IMR-90 (cell line): ENCODE measurements around the gene ELOVL1. TPM values are rescaled to one million over a fixed set of nuclear protein-coding genes. Genes with fewer than 3 reads are reported as not detected.

Source experiments
- ATAC-seq: fragments of 200-7000 bp; cut with Tn5 transposase; 2 replicates; pipeline ENCODE4 v1.9.1; 2020; ENCODE audit warnings: low read depth, mild to moderate bottlenecking, moderate library complexity
- BruUV-seq: library from RNA; stranded (reverse); fragments of 400-500 nt; replicated peaks from 2 replicates; lab custom pipeline; 2021; lab: Mats Ljungman, UMichigan
- CTCF ChIA-PET: fragments of 300-600 bp; formaldehyde crosslinking; extraction: SDS; loops from one replicate; lab custom pipeline; 2021; ENCODE audit warnings: antibody characterized with exemption; lab: Yijun Ruan, JAX
- POLR2A ChIA-PET: fragments of 300-600 bp; sonication (Branson Sonifier 250); formaldehyde crosslinking; loops from one replicate; lab custom pipeline; 2022; ENCODE audit warnings: antibody characterized with exemption; ENCODE audit not compliant: unreplicated experiment; lab: Charles Lee
- DNase-seq: peaks from one replicate; pipeline ENCODE4 v3.0.0; 2013
- H2AFZ ChIP-seq: replicated peaks from 2 replicates; pipeline ENCODE3; 2013; ENCODE audit warnings: low read length, mild to moderate bottlenecking; ENCODE audit not compliant: poor library complexity
- H2AK5ac ChIP-seq: 2 replicates; pipeline ENCODE4 v1.6.1; 2013; ENCODE audit warnings: low read depth, low read length, inconsistent platforms
- H2AK9ac ChIP-seq: replicated peaks from 2 replicates; pipeline ENCODE3; 2013; ENCODE audit warnings: mild to moderate bottlenecking, low read depth, low read length, moderate library complexity; ENCODE audit not compliant: poor library complexity
- H2BK120ac ChIP-seq: 2 replicates; pipeline ENCODE4 v1.6.1; 2013; ENCODE audit warnings: low read depth, low read length, inconsistent platforms
- H2BK15ac ChIP-seq: 3 replicates; pipeline ENCODE4 v1.6.1; 2013; ENCODE audit warnings: low read depth, low read length, inconsistent platforms
- H2BK20ac ChIP-seq: 2 replicates; pipeline ENCODE4 v1.6.1; 2013; ENCODE audit warnings: low read depth, mild to moderate bottlenecking, inconsistent platforms, low read length, moderate library complexity
- H2BK5ac ChIP-seq: 2 replicates; pipeline ENCODE4 v1.6.1; 2013; ENCODE audit warnings: mild to moderate bottlenecking, low read depth, low read length, inconsistent platforms; ENCODE audit not compliant: poor library complexity, severe bottlenecking
- H3K14ac ChIP-seq: replicated peaks from 2 replicates; pipeline ENCODE4 v1.6.1; 2013; ENCODE audit warnings: low read depth, low read length, inconsistent platforms
- H3K18ac ChIP-seq: 2 replicates; pipeline ENCODE4 v1.6.1; 2013; ENCODE audit warnings: low read depth, low read length, control low read depth
- H3K23ac ChIP-seq: 2 replicates; pipeline ENCODE4 v1.6.1; 2013; ENCODE audit warnings: low read depth, low read length, inconsistent platforms
- H3K27ac ChIP-seq: 2 replicates; pipeline ENCODE4 v1.5.1; 2013; ENCODE audit warnings: mild to moderate bottlenecking, control low read depth, low read length; ENCODE audit not compliant: insufficient read depth
- H3K27me3 ChIP-seq: 2 replicates; pipeline ENCODE4 v1.6.1; 2013; ENCODE audit warnings: low read length; ENCODE audit not compliant: control insufficient read depth, insufficient read depth
- H3K36me3 ChIP-seq: 2 replicates; pipeline ENCODE4 v1.6.1; 2013; ENCODE audit warnings: low read length, mixed read lengths; ENCODE audit not compliant: control insufficient read depth, insufficient read depth
- H3K4ac ChIP-seq: 2 replicates; pipeline ENCODE4 v1.6.1; 2013; ENCODE audit warnings: low read depth, low read length, inconsistent platforms
- H3K4me1 ChIP-seq: 2 replicates; pipeline ENCODE4 v1.6.1; 2013; ENCODE audit warnings: low read length, mixed read lengths; ENCODE audit not compliant: control insufficient read depth, insufficient read depth
- H3K4me2 ChIP-seq: 2 replicates; pipeline ENCODE4 v1.6.1; 2013; ENCODE audit warnings: low read depth, mild to moderate bottlenecking, control low read depth, low read length, moderate library complexity
- H3K4me3 ChIP-seq: 2 replicates; pipeline ENCODE4 v1.5.1; 2013; ENCODE audit warnings: low read depth, mild to moderate bottlenecking, control low read depth, low read length, moderate library complexity; ENCODE audit not compliant: insufficient read depth
- H3K56ac ChIP-seq: 2 replicates; pipeline ENCODE4 v1.6.1; 2013; ENCODE audit warnings: low read length, inconsistent platforms; ENCODE audit not compliant: insufficient read depth; ENCODE audit errors: extremely low read depth
- H3K79me1 ChIP-seq, 2 experiments: 2 replicates each; pipeline ENCODE4 v1.6.1; 2013; ENCODE audit warnings: low read length in 2 of 2, inconsistent platforms in 1 of 2, low read depth in 1 of 2
- H3K9ac ChIP-seq: 2 replicates; pipeline ENCODE4 v1.6.1; 2013; ENCODE audit warnings: low read depth, low read length, control low read depth
- H3K9me1 ChIP-seq: 2 replicates; pipeline ENCODE4 v1.6.1; 2013; ENCODE audit warnings: low read length, inconsistent platforms; ENCODE audit not compliant: insufficient read depth
- H3K9me3 ChIP-seq: 2 replicates; pipeline ENCODE4 v1.6.1; 2013; ENCODE audit warnings: low read length; ENCODE audit not compliant: control insufficient read depth, insufficient read depth
- H4K20me1 ChIP-seq: 2 replicates; pipeline ENCODE4 v1.6.1; 2013; ENCODE audit warnings: low read length, inconsistent platforms; ENCODE audit not compliant: insufficient read depth
- H4K5ac ChIP-seq: 2 replicates; pipeline ENCODE4 v1.6.1; 2013; ENCODE audit warnings: mild to moderate bottlenecking, low read depth, low read length, control low read depth
- H4K8ac ChIP-seq, 2 experiments: 2 replicates each; pipeline ENCODE4 v1.6.1; 2013; ENCODE audit warnings: low read depth in 2 of 2, low read length in 2 of 2, control low read depth in 1 of 2, inconsistent platforms in 1 of 2
- H4K91ac ChIP-seq: 2 replicates; pipeline ENCODE4 v1.6.1; 2013; ENCODE audit warnings: low read depth, low read length, inconsistent platforms; ENCODE audit not compliant: insufficient read depth
- BHLHE40 ChIP-seq: fragments of 150-350 bp; IDR thresholded peaks from 2 replicates; pipeline ENCODE4 v1.6.1; 2016; ENCODE audit warnings: mild to moderate bottlenecking, low read depth, low read length
- CEBPB ChIP-seq: IDR thresholded peaks from 2 replicates; pipeline ENCODE4 v1.6.1; 2012; ENCODE audit warnings: low read depth, low read length, improper control_type of control experiment
- MAZ ChIP-seq: IDR thresholded peaks from 2 replicates; pipeline ENCODE4 v1.6.1; 2012; ENCODE audit warnings: low read depth, mild to moderate bottlenecking, low read length, improper control_type of control experiment, moderate library complexity, borderline replicate concordance
- MXI1 ChIP-seq: IDR thresholded peaks from 2 replicates; pipeline ENCODE4 v1.6.1; 2012; ENCODE audit warnings: low read depth, mild to moderate bottlenecking, low read length, moderate library complexity, borderline replicate concordance
- POLR2A ChIP-seq: IDR thresholded peaks from 2 replicates; pipeline ENCODE4 v1.6.1; 2012; ENCODE audit warnings: mild to moderate bottlenecking, low read depth, low read length
- RAD21 ChIP-seq: IDR thresholded peaks from 2 replicates; pipeline ENCODE4 v1.6.1; 2012; ENCODE audit warnings: low read length, improper control_type of control experiment
- RCOR1 ChIP-seq: IDR thresholded peaks from 2 replicates; pipeline ENCODE4 v1.6.1; 2012; ENCODE audit warnings: mild to moderate bottlenecking, low read length, improper control_type of control experiment; ENCODE audit not compliant: insufficient replicate concordance
- WGBS, 2 experiments: methylation state at CpG; one replicate each; pipeline versions ENCODE4 v1.1.5 to v1.1.7; 2013; ENCODE audit warnings: missing lambda C conversion rate in 2 of 2; ENCODE audit not compliant: insufficient read length in 1 of 2; ENCODE audit errors: extremely low coverage in 2 of 2; 5-methylcytosine and 5-hydroxymethylcytosine counted together
- dilution Hi-C: fragments of 300-500 bp; cut with HindIII; formaldehyde crosslinking; loops from one replicate; pipeline ENCODE4 v1.14.3; 2018; ENCODE audit warnings: low sequenced_read_pairs; ENCODE audit not compliant: unreplicated experiment
- in situ Hi-C: fragments of 300-500 bp; cut with MboI; formaldehyde crosslinking; loops from 3 replicates; pipeline ENCODE4 v1.14.3; 2019; ENCODE audit warnings: low sequenced_read_pairs, inconsistent platforms, mixed read lengths
- intact Hi-C: fragments of 100-400 bp; cut with micrococcal nuclease; formaldehyde crosslinking; loops from 2 replicates; pipeline ENCODE4 v1.10.0; 2022
- polyA plus RNA-seq, 3 experiments: library from polyadenylated mRNA; depleted of rRNA; stranded (reverse); fragments of >200 nt; gene quantifications; 2 replicates each; pipeline ENCODE4 v1.2.3, GENCODE V29; 2012; ENCODE audit warnings: low replicate concordance in 1 of 3
- total RNA-seq: library from RNA; depleted of rRNA; stranded (reverse); fragments of >200 nt; gene quantifications from 2 replicates; pipeline ENCODE4 v1.2.3, GENCODE V29; 2012

ELOVL1 gene
- total and polyA plus RNA-seq, 2 of the 4 experiments (the other 2 are of a cell fraction): 88.9 to 211 TPM

GRCh38 chr1:43367026-43367903 is 546 bp downstream of the ELOVL1 start:
- Histone ChIP-seq H3K23ac (peak overlapping the region; percentile 97), H3K27ac (peak overlapping the region; percentile 93), H4K5ac (peak overlapping the region; percentile 51), H3K9me3 (no peaks in the 10 kb centered on the region), H2BK5ac (peak overlapping the region; percentile 91), H4K91ac (peak overlapping the region; percentile 93), H3K9ac (peak overlapping the region; percentile 90), H3K27me3 (no peaks in the 10 kb centered on the region), H2AK5ac (peak overlapping the region; percentile 99), H2AFZ (peak overlapping the region; percentile 98), H4K8ac (peak overlapping the region; percentile 90 to 97), H3K4me2 (peak overlapping the region; percentile 87), H3K79me1 (peaks cover 27 to 75% of the 10 kb centered on the region in 2 experiments), H3K9me1 (peaks cover 12% of the 10 kb centered on the region), H2BK20ac (peak overlapping the region; percentile 67), H3K14ac (peak overlapping the region; percentile 99), H3K4ac (peak overlapping the region; percentile 99), H2BK15ac (no peak overlapping the region), H2AK9ac (peak overlapping the region; percentile 100), H3K56ac (peak overlapping the region; percentile 99), H2BK120ac (peak overlapping the region; percentile 77), H3K4me1 (peaks cover 13% of the 10 kb centered on the region), H3K36me3 (peaks cover 32% of the 10 kb centered on the region), H3K18ac (peak overlapping the region; percentile 42), H4K20me1 (peaks cover 23% of the 10 kb centered on the region), H3K4me3 (peak overlapping the region; percentile 80)
- dilution Hi-C loops (no loop called here), in situ Hi-C loops (no loop called here), intact Hi-C loops (no loop called here)
- no peak for DNase-seq
- ChIA-PET POLR2A (interaction anchor here (1.4 kb wide), 1 partner anchor 9 kb away, joined by 4 read pairs; the partner anchor contains the start of gene CDC20), CTCF (interaction anchor here (0.6 to 1.0 kb wide), 2 partner anchors 18 to 210 kb away, joined by 3 read pairs; no protein-coding TSS in a partner anchor)
- TF ChIP-seq RAD21 (no peak), CEBPB (no peak), MAZ (no peak), MXI1 (peak; percentile 80; the same call in 1 of the 2 replicates), RCOR1 (peak; percentile 18), POLR2A (0 out of 2 replicates have a peak, but pooled peaks have one; percentile 26), BHLHE40 (peak; percentile 63; the same call in 1 of the 2 replicates)
- ATAC-seq: peak; percentile 75
- no TSS peak for BruUV-seq
- WGBS, 2 experiments: 3% methylated on average over 14 of the region's 48 CpGs; no CpG with 5 or more reads in 1 of the 2 experiments
